Activated naive CD8-positive, alpha-beta T cell treated with anti-CD3 and anti-CD28 coated beads for 36 hours (primary cell): ENCODE results near the gene WNK1. TPM values are rescaled to one million over a fixed set of nuclear protein-coding genes. Genes with fewer than 3 reads are reported as not detected.
"Not testable (repeated sequence)": the region's sequence is repeated elsewhere in the genome, so short reads cannot be mapped to it uniquely, and the experiment has no call there.

Experiments
- DNase-seq: peaks from one replicate; pipeline ENCODE4 v3.0.0; 2021
- H3K27ac Mint-ChIP-seq: one replicate; pipeline ENCODE4 v1.8.0; 2022; ENCODE audit warnings: mild to moderate bottlenecking, moderate library complexity, mixed read lengths
- H3K27me3 Mint-ChIP-seq: one replicate; pipeline ENCODE4 v1.8.0; 2022; ENCODE audit warnings: mild to moderate bottlenecking, mixed read lengths
- H3K36me3 Mint-ChIP-seq: one replicate; pipeline ENCODE4 v1.8.0; 2021; ENCODE audit warnings: mild to moderate bottlenecking, mixed read lengths
- H3K4me1 Mint-ChIP-seq: one replicate; pipeline ENCODE4 v1.8.0; 2021; ENCODE audit warnings: mixed read lengths
- H3K4me3 Mint-ChIP-seq: one replicate; pipeline ENCODE4 v1.8.0; 2022; ENCODE audit warnings: mild to moderate bottlenecking, moderate library complexity, mixed read lengths
- H3K9me3 Mint-ChIP-seq: one replicate; pipeline ENCODE4 v1.8.0; 2022; ENCODE audit warnings: mixed read lengths
- total RNA-seq, 2 experiments: library from RNA; stranded (reverse); gene quantifications; one replicate each; pipeline ENCODE4 v1.2.3, GENCODE V29; 2021

WNK1 gene
- total RNA-seq, 2 experiments from 2014 or later, result 117 to 118 TPM

DNA sequence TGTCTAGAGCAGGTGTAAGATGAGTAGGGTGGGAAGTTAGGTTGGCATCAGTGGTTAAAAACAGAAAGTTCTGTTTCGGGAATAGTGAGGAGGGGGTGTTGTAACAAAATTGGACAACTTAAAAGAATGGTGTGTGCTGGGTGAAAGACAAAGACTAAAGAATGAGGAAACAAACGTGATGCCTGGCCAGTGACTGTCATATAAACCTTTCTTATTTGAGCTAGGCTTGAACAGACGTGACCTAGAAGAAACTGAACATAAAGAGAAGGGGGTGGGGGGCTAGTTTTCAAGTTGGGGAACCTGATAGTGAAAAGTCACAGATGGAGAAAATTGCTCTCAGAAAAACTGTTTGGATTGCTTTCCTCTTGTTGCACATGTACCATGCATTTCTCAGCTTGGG is 157.5 kb downstream of the WNK1 start:
- no peak for DNase-seq
- H3K27ac Mint-ChIP-seq, result peak overlapping the region; percentile 8
- no peaks in the 10 kb centered on the region for H3K9me3 Mint-ChIP-seq
- peaks cover 21% of the 10 kb centered on the region for H3K36me3 Mint-ChIP-seq
- no peaks in the 10 kb centered on the region for H3K27me3 Mint-ChIP-seq
- H3K4me1 Mint-ChIP-seq, result peaks cover 21% of the 10 kb centered on the region
- no peak overlapping the region for H3K4me3 Mint-ChIP-seq

DNA sequence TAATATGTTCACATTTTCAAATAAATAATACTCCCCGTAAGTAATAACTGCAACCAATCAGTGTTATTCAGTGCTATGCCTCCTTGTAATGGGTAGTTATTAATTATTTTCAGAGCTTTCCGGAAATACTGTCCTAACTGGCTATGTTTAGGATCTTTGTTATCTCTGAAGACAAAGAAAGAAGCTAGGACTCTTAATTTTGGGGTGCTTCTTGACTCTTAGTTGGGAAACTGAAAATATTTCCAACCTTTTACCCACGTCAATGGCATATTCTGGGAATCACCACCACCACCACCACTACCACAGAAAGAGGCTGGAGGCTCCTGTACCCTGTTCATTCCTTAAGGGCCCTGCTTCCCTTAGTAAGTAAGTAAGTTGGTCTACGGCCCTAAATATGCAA is 158.0 kb downstream of the WNK1 start:
- Mint-ChIP-seq H3K27me3 (no peaks in the 10 kb centered on the region), H3K27ac (no peak overlapping the region), H3K4me3 (no peak overlapping the region), H3K4me1 (peaks cover 20% of the 10 kb centered on the region), H3K9me3 (no peaks in the 10 kb centered on the region), H3K36me3 (peaks cover 19% of the 10 kb centered on the region)
- no peak for DNase-seq

DNA sequence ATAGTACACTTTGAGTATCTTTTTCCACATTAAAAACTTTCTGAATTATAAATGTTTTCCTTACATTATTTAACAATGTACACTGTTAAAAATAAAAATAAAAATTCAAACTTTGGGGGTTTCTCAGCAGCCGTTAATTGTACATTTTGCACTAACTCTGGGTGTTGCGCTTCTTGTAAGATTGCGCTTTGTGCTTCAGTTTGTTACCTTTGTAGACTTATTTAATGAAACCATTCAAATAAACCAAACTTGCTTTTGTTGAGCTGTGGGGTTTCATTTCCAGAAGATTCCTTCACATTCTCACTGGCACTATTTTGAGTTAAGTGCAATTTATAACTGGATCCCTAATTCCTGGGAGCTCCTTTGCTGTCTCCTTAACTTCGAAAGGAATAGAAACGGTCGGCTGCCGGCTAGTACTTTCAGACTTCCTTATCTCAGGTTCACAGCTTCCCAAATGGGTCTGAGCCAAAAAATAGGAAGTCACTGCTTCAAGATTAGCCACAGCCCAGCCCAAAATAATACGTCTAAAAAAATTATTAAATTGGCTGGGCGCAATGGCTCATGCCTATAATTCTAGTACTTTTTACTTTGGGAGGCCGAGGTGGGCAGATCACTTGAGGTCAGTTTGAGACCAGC is 158.9 kb downstream of the WNK1 start:
- no peak for DNase-seq
- H3K27me3 Mint-ChIP-seq, result no peaks in the 10 kb centered on the region
- peaks cover 17% of the 10 kb centered on the region for H3K36me3 Mint-ChIP-seq
- H3K4me1 Mint-ChIP-seq, result peaks cover 14% of the 10 kb centered on the region
- H3K4me3 Mint-ChIP-seq, result no peak overlapping the region
- no peak overlapping the region for H3K27ac Mint-ChIP-seq
- H3K9me3 Mint-ChIP-seq, result no peaks in the 10 kb centered on the region

DNA sequence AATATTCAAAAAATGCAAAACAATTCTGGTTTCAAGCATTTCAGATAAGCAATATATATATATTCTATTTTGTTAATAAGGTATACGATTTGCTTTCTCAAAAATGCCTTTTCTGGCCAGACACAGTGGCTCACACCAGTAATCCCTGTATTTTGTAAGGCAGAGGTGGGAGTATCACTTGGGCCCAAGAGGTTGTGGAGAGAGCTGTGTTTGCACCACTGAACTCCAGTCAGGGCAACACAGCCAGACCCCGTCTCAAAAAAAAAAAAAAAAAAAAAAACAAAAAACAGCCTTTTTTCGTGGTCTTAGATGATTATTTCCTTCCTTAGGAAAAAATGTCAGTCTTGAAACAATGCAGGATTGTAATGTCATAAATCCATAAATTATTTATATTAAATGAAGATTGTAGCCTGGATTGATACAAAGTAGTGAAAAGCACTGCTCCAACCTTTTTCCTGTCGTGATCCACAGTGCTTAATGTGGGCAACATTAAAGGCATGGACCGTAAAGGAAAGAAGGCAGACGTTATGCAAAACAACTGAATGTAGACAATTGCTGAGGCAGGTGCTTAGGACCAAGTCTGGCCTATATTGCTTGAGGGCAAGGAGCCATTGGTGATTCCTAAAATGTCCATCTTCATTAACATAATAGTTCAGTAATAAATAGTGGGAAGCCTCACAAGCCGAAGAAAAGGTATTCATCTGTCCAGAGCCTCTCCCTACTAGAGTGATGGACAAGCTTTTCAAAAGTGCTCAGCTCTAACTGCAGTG is 160.3 kb downstream of the WNK1 start:
- no peak overlapping the region for H3K27ac Mint-ChIP-seq
- peaks cover 16% of the 10 kb centered on the region for H3K4me1 Mint-ChIP-seq
- DNase-seq, result no peak
- peaks cover 19% of the 10 kb centered on the region for H3K36me3 Mint-ChIP-seq
- no peaks in the 10 kb centered on the region for H3K27me3 Mint-ChIP-seq
- H3K4me3 Mint-ChIP-seq, result no peak overlapping the region
- no peaks in the 10 kb centered on the region for H3K9me3 Mint-ChIP-seq

DNA sequence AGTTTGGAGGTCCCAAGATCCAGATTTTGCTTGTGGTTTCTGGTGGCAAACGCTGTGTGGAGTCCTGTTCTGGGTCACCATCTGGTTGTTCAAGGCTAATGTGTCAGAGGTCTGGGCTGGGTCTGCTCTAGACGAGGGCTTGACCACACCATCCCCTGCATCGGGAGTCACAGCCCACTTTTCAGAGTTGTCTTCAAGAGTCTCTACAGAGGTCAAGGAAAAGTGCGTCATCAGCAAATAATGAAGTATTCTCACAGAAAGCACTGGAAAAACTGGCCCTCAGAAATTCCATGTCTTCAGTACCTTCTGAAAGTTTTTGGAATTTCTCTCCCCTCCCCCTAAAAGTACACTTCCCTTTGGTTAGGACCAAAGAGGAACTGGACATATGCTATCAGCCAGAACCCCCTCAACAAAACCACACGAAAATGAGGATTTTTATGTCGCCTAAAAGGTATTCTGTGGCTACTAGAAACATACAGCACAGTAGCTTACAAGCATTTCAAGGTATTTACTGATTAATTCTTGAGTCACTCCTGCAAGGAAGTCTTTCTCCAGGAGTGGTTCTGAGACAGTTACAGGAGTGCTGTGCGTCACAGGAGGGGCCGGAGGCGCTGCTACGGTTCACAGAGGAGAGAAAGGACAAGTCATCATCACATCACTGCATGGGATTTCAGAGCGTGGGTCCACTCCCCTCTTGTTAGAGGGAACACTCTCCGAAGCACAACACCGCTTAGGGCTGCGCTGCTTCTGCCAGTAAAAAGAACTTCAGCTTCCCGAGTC is 161.7 kb downstream of the WNK1 start:
- Mint-ChIP-seq H3K36me3 (peaks cover 26% of the 10 kb centered on the region), H3K27ac (peak overlapping the region; percentile 40), H3K27me3 (no peaks in the 10 kb centered on the region), H3K4me3 (no peak overlapping the region), H3K9me3 (no peaks in the 10 kb centered on the region), H3K4me1 (peaks cover 16% of the 10 kb centered on the region)
- no peak for DNase-seq

DNA sequence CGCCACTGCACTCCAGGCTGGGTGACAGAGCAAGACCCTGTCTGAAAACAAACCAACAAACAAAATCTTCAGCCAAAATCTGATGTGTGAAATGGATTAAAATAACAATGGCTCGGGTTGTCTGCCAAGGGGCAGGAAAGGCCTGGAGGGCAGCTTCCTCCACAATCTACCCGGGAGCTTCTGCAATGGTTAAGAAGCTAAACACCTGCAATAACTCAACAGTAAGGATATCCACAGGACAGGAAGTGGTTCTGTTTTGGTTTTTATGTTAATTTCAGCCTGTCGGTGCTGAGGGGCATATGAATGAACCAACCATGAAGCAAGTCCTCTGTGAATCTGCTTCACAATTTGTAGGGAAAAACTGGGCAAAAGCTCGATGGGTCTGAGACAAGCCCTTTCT is 162.7 kb downstream of the WNK1 start:
- H3K36me3 Mint-ChIP-seq, result peaks cover 32% of the 10 kb centered on the region
- peaks cover 13% of the 10 kb centered on the region for H3K4me1 Mint-ChIP-seq
- DNase-seq, result no peak
- H3K27me3 Mint-ChIP-seq, result no peaks in the 10 kb centered on the region
- H3K27ac Mint-ChIP-seq, result peak overlapping the region; percentile 63
- H3K4me3 Mint-ChIP-seq, result no peak overlapping the region
- no peaks in the 10 kb centered on the region for H3K9me3 Mint-ChIP-seq

DNA sequence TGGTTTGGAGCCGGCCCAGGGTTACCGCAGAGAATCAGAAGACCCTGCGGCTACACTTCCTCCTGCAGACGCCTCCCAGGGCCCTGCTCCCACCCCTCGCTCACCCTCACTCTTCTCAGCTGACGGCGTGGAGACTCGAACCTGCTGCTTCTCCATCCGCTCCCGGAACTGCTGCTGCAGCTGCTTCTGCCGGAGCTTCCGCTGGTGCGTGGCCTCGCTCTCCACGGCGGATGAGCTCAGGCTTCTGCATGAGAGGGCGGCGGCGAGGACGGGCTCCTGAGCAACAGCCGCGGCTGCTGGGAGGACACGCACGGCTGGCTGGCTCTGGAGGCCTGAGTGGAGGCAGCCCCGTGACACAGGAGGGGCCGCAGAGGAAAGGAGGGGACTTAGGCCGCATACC is 163.9 kb downstream of the WNK1 start:
- Mint-ChIP-seq H3K4me3 (peak overlapping the region; percentile 64), H3K27ac (peak overlapping the region; percentile 82), H3K36me3 (peaks cover 38% of the 10 kb centered on the region), H3K9me3 (no peaks in the 10 kb centered on the region), H3K27me3 (no peaks in the 10 kb centered on the region), H3K4me1 (peaks cover 19% of the 10 kb centered on the region)
- peak; percentile 14 for DNase-seq

DNA sequence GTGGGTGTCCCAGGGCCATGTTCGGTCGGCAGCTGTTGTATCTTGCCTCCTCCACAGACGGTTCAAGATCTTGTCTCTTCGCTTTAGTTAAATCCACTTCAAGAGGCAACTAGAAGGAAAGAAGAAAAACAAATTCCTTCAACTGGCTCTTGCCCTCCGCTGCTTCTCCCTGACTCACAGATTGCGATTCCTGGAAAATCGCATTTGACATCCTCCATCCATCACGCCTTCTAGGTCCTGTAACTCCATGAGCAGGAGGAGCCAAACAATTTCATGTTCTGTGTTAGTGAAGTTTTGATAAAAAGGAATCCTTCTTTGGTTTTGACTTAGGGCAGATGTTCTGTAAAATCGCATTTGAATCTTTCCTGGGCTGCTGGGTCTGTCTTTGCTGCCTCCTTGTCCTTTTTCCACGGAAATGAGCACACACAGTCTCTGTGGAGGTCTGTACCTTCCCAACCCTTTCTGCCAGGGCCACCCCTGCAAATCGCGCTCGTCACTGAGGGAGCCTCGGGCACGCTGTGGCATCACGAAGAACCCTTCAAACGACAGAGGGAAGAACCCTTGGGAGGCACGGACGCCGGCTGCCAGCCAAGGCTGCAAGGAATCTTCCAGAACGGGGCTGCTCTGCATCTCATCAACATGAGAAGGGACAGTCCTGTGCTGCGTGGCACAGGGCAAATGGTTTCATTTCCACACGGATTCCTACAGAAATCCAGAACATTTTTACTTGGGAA is 164.5 kb downstream of the WNK1 start:
- H3K27me3 Mint-ChIP-seq, result no peaks in the 10 kb centered on the region
- H3K9me3 Mint-ChIP-seq, result no peaks in the 10 kb centered on the region
- H3K36me3 Mint-ChIP-seq, result peaks cover 38% of the 10 kb centered on the region
- DNase-seq, result no peak
- no peak overlapping the region for H3K4me3 Mint-ChIP-seq
- H3K27ac Mint-ChIP-seq, result peak overlapping the region; percentile 59
- H3K4me1 Mint-ChIP-seq, result peaks cover 19% of the 10 kb centered on the region

DNA sequence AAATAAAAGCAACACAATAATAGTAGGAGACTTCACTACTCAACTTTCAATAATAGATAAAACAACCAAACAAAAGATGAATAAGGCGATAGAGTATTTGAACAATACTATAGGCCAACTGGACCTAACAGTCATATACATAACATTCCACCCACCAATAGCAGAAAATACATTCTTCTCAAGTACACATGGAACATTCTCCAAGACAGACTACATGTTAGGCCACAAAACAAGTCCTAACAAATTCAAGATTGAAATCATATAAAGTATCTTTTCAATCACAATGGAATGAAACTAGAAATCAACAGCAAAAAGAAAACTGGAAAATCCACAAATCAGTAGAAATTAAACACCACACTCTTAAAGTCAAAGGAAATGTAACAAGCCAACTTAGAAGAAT is 168.3 kb downstream of the WNK1 start:
- no peak overlapping the region for H3K27ac Mint-ChIP-seq
- no peak overlapping the region for H3K4me3 Mint-ChIP-seq
- peaks cover 11% of the 10 kb centered on the region for H3K4me1 Mint-ChIP-seq
- H3K27me3 Mint-ChIP-seq, result no peaks in the 10 kb centered on the region
- no peaks in the 10 kb centered on the region for H3K9me3 Mint-ChIP-seq
- DNase-seq, result no peak
- H3K36me3 Mint-ChIP-seq, result peaks cover 37% of the 10 kb centered on the region

DNA sequence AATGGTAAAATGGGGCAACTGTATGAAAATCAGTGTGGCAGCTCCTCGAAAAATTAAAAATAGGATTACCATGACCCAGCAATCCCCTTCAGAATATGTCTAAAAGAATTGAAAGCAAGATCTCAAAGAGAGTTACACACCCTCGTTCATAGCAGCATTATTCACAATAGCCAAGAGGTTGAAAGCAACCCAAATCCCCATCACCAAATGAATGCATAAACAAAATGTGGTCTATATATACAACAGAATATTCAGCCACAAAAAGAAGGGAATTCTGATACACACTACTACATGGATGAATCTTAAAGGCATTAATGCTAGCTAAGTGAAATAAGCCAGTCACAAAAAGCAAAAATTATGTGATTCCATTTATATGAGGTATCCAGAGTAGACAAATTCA is 169.9 kb downstream of the WNK1 start:
- Mint-ChIP-seq H3K27ac (no peak overlapping the region), H3K9me3 (no peaks in the 10 kb centered on the region), H3K4me3 (no peak overlapping the region), H3K4me1 (peaks cover 6% of the 10 kb centered on the region), H3K27me3 (no peaks in the 10 kb centered on the region), H3K36me3 (peaks cover 24% of the 10 kb centered on the region)
- no peak for DNase-seq

DNA sequence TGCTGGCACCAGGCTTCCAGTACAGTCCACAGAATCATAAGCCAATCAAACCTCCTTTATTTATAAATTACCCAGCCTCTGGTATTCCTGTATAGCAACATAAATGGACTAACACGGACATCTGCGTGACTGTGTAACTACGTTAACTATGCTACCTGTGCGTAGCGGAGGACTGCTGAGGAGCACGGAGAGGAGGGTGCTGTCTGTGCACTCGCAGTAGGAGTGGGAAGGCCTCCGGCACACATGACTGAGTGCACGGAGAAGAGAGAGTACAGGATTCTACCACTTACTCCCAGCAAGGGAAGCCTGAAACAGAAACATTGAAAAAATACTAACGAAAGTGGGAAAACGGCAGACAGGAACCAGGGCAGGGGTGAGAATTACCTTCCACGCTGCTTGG is 174.3 kb downstream of the WNK1 start:
- Mint-ChIP-seq H3K4me1 (peaks cover 2% of the 10 kb centered on the region), H3K27ac (no peak overlapping the region), H3K9me3 (no peaks in the 10 kb centered on the region), H3K36me3 (peaks cover 8% of the 10 kb centered on the region), H3K4me3 (no peak overlapping the region), H3K27me3 (no peaks in the 10 kb centered on the region)
- no peak for DNase-seq

DNA sequence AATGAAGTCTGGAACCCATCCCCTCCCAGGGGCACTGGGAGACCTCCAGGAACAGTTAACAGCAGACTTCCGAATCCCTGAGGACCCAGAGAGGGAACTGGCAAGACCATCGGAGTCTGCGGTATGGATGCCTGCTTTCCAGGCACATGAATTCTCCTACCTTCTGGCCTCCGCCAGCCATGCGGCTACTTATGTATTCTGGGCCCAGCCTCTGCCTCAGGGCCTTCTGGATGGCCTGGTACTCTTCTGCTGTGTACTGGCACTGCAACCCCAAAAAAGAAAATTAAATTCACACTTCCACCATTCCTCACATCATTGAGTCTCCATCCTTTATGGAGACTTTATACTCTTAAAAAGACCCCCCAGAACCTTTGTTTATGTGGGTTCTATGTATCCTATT is 178.7 kb downstream of the WNK1 start:
- no peaks in the 10 kb centered on the region for H3K9me3 Mint-ChIP-seq
- H3K27me3 Mint-ChIP-seq, result no peaks in the 10 kb centered on the region
- peaks cover 10% of the 10 kb centered on the region for H3K36me3 Mint-ChIP-seq
- no peak overlapping the region for H3K4me3 Mint-ChIP-seq
- no peak for DNase-seq
- H3K27ac Mint-ChIP-seq, result no peak overlapping the region
- peaks cover 3% of the 10 kb centered on the region for H3K4me1 Mint-ChIP-seq

DNA sequence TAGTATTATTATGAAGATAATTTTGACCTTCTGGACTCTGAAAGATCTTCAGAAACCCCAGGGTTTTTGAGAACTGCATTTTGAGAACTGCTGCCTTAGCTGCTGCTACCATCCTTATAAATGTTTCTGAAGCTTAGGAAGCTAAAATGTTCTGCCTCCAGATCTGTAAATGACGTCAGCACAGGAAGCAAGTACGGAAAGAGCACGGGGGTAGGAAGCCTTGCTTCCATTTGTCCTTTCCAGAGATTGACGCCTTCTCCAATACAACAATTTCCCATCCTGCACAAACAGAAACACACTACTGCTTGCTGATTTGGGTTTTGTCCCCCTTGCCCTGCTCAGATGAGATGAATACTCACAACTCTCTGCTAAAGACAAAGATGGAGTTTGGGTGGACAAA is 179.2 kb downstream of the WNK1 start:
- no peaks in the 10 kb centered on the region for H3K27me3 Mint-ChIP-seq
- peaks cover 10% of the 10 kb centered on the region for H3K36me3 Mint-ChIP-seq
- H3K27ac Mint-ChIP-seq, result no peak overlapping the region

DNA sequence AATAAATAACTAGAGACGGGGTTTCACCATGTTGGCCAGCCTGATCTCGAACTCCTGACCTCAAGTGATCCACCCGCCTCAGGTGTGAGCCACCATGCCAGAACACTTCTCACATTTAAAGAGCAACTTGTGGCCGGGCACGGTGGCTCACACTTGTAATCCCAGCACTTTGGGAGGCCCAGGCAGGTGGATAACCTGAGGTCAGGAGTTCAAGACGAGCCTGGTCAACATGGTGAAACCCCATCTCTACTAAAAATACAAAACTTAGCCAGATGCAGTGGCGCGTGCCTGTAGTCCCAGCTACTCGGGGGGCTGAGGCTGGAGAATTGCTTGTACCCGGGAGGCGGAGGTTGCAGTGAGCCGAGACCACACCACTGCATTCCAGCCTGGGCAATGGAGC is 183.5 kb downstream of the WNK1 start:
- not testable (repeated sequence) for H3K27me3 Mint-ChIP-seq, DNase-seq, H3K27ac Mint-ChIP-seq, H3K9me3 Mint-ChIP-seq, H3K4me3 Mint-ChIP-seq
- Mint-ChIP-seq H3K4me1 (peaks cover 11% of the 10 kb centered on the region), H3K36me3 (peaks cover 24% of the 10 kb centered on the region)

More for the DNA sequence above, 179.2 kb downstream of the WNK1 start:
- DNase-seq, result no peak
- H3K4me3 Mint-ChIP-seq, result no peak overlapping the region
- H3K4me1 Mint-ChIP-seq, result peaks cover 3% of the 10 kb centered on the region
- no peaks in the 10 kb centered on the region for H3K9me3 Mint-ChIP-seq
